ENCODE results near the gene FBXL5. TPM values are rescaled to one million over a fixed set of nuclear protein-coding genes. Genes with fewer than 3 reads are reported as not detected.

Gene FBXL5
- total and polyA plus RNA-seq, 2 of the 13 experiments (the other 11 are each of a cell fraction or from before 2014, with no cell fraction given): 17.4 to 45.3 TPM

- FAIRE-seq: no peak
- H3K27me3 ChIP-seq (ENCODE audit: control insufficient read depth in 1 of 2, insufficient read depth in 2 of 2, low read length in 2 of 2): no peaks in the 10 kb centered on the region
- TF ChIP-seq RAD21 (CRISPR knock-in tag; IDR thresholded peaks at IDR 0.05) (no peak), ZBTB1 (CRISPR knock-in tag; IDR thresholded peaks at IDR 0.05; ENCODE audit: borderline replicate concordance) (no peak), ZFP36L2 (CRISPR knock-in tag; IDR thresholded peaks at IDR 0.05) (no peak), GTF3A (CRISPR knock-in tag; conservative IDR thresholded peaks at IDR 0.05) (no peak), MIER3 (CRISPR knock-in tag; IDR thresholded peaks at IDR 0.05; ENCODE audit: borderline replicate concordance) (no peak), ZNF891 (CRISPR knock-in tag; IDR thresholded peaks at IDR 0.05) (no peak), ZNF687 (CRISPR knock-in tag; IDR thresholded peaks at IDR 0.05) (no peak), ZNF674 (CRISPR knock-in tag; IDR thresholded peaks at IDR 0.05; ENCODE audit: low read depth) (no peak), BRCA1 (CRISPR knock-in tag; IDR thresholded peaks at IDR 0.05) (no peak), BHLHE40 (IDR thresholded peaks at IDR 0.05; ENCODE audit: low read length) (no peak), LRRFIP1 (CRISPR knock-in tag; conservative IDR thresholded peaks at IDR 0.05) (no peak), NKX3-1 (CRISPR knock-in tag; IDR thresholded peaks at IDR 0.05) (no peak), SPEN (CRISPR knock-in tag; IDR thresholded peaks at IDR 0.05; ENCODE audit: low read depth) (no peak), DNMT1 (CRISPR knock-in tag; IDR thresholded peaks at IDR 0.05) (no peak), NPAS2 (CRISPR knock-in tag; IDR thresholded peaks at IDR 0.05; ENCODE audit: borderline replicate concordance) (no peak), CENPX (CRISPR knock-in tag; IDR thresholded peaks at IDR 0.05) (no peak), MLLT10 (CRISPR knock-in tag; IDR thresholded peaks at IDR 0.05) (no peak), SMARCC2 (IDR thresholded peaks at IDR 0.05) (no peak), ZNF83 (CRISPR knock-in tag; IDR thresholded peaks at IDR 0.05; ENCODE audit: borderline replicate concordance) (no peak)
These were observed 10.7 kb upstream of the FBXL5 start for GRCh38 chr4:15665753-15666365.

More at GRCh38 chr4:15665753-15666365, 10.7 kb upstream of the FBXL5 start:
- H3K9ac ChIP-seq (ENCODE audit: insufficient read depth, low read depth, low read length): no peak overlapping the region
- no peaks in the 10 kb centered on the region for H4K20me1 ChIP-seq (ENCODE audit: insufficient read depth, low read length)
- no peak overlapping the region for H2AFZ ChIP-seq (ENCODE audit: low read length)
- intact Hi-C loops (cut with micrococcal nuclease; ENCODE audit: unreplicated experiment) (no loop called here), in situ Hi-C loops (cut with HindIII; ENCODE audit: extremely low pct_ligation_motif_present, low pct_unique_long_range_greater_than_20kb) (loop anchor here (25.0 kb wide), 1 partner anchor 654 kb away; the partner anchor contains the start of gene CPEB2)
- ATAC-seq (no peak), DNase-seq (ENCODE audit: low spot score) (no peak)
- ChIA-PET POLR2A (no interaction called here), CTCF (ENCODE audit: low intra/inter-chr PET ratio, low total read pairs) (no interaction called here)
- H3K36me3 ChIP-seq (replicated peaks in 1 of 2; ENCODE audit: control insufficient read depth in 1 of 2, insufficient read depth in 2 of 2, low read length in 2 of 2): peaks cover 0 to 4% of the 10 kb centered on the region in 2 experiments; a peak in 2 of 5 replicates
- H3K9me3 ChIP-seq (ENCODE audit: low read length): no peaks in the 10 kb centered on the region
- H3K27ac ChIP-seq (ENCODE audit: extremely low read length, insufficient read depth, low read length): no peak overlapping the region
- no peak overlapping the region for H3K4me3 ChIP-seq (replicated peaks in 1 of 3; ENCODE audit: insufficient read depth in 1 of 3, low read depth in 2 of 3, low read length in 3 of 3)
- H3K4me1 ChIP-seq (ENCODE audit: insufficient read depth, low read length): peaks cover 11% of the 10 kb centered on the region
- H3K4me2 ChIP-seq (ENCODE audit: low read depth, low read length): no peak overlapping the region
- no TSS peak for BruUV-seq (replicated peaks)
- no peaks in the 10 kb centered on the region for H3K79me2 ChIP-seq (ENCODE audit: insufficient read depth, low read length)
- 100% methylated on average over 3 of the region's 3 CpGs for WGBS (ENCODE audit: low lambda C conversion rate)
